Hippocampal formation (tissue), 2 donors: Measurements from ENCODE around the gene THAP11.
"Not testable (repeated sequence)": the region's sequence is repeated elsewhere in the genome, so short reads cannot be mapped to it uniquely, and the experiment has no call there.

ENCODE experiments used
- DNase-seq, 2 donors: peaks; one replicate each; lab custom pipeline; 2025; lab: John Stamatoyannopoulos, UW

Gene THAP11

DNA sequence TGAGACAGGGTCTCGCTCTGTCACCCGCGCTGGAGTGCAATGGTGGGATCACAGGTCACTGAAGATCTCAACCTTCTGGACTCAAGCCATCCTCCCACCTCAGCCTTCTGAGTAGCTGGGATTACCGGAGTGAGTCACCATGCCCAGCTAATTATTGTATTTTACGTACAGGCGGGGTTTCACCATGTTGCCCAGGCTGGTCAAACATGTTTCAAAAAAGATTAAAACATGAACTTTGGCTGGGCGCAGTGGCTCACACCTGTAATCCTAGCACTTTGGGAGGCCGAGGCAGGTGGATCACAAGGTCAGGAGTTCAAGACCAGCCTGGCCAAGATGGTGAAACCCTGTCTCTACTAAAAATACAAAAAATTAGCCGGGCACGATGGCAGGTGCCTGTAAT lies 4.9 kb upstream of the THAP11 start:
- DNase-seq, result not testable (repeated sequence)

DNA sequence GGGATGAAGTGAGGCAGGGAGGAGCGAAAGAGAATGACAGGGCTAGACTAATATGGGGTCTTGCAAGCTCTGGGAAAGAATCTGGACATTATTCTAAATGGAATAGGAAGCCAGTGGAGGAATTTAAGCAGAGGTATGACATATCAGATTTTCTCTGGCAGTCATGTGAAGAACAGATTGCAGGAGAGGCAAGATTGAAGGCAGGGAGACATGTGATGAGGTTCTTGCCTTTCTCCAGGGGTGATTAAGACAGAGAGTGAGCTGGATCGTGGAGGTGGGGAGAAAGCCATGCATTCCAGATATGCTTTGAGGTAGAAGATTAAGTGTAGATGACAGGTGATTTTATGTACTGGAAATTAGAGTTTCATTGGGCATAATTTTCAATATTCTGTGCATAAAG lies 4.3 kb upstream of the THAP11 start:
- no peak for DNase-seq

DNA sequence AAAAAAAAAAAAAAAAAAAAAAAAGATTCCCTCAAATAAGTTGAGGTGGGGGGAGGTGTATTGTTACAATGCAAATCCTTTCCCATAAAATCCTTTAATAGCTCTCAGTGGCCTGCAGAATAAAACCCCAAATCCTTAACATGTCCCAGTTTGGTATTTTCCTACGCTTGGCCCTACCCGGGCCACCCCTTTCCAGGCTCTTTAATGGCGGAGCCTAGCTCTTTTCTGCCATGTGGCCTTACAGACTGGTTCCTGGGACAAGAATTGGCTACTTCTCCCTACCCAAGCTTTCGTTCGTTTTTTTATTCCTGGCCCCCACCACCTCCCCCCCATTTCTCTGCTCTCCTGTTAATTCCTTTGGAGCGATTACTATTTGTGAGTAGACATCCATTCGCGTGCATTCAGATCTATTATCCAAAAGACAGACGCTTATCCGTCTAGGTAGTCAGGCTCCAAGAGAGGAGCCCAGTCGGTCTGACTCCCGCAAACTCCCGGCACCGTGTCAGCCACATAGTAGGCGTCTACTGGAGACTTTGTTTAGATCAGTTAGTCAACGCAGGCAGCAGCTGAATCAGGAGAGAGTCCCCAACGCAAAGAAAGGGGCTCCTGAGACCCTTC lies 813 bp upstream of the THAP11 start:
- no peak for DNase-seq

DNA sequence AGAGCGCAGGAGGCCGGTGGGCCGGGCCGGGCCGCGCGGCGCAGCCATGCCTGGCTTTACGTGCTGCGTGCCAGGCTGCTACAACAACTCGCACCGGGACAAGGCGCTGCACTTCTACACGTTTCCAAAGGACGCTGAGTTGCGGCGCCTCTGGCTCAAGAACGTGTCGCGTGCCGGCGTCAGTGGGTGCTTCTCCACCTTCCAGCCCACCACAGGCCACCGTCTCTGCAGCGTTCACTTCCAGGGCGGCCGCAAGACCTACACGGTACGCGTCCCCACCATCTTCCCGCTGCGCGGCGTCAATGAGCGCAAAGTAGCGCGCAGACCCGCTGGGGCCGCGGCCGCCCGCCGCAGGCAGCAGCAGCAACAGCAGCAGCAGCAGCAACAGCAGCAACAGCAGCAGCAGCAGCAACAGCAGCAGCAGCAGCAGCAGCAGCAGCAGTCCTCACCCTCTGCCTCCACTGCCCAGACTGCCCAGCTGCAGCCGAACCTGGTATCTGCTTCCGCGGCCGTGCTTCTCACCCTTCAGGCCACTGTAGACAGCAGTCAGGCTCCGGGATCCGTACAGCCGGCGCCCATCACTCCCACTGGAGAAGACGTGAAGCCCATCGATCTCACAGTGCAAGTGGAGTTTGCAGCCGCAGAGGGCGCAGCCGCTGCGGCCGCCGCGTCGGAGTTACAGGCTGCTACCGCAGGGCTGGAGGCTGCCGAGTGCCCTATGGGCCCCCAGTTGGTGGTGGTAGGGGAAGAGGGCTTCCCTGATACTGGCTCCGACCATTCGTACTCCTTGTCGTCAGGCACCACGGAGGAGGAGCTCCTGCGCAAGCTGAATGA lies 606 bp downstream of the THAP11 start:
- peak; percentile 38 to 67 for DNase-seq

DNA sequence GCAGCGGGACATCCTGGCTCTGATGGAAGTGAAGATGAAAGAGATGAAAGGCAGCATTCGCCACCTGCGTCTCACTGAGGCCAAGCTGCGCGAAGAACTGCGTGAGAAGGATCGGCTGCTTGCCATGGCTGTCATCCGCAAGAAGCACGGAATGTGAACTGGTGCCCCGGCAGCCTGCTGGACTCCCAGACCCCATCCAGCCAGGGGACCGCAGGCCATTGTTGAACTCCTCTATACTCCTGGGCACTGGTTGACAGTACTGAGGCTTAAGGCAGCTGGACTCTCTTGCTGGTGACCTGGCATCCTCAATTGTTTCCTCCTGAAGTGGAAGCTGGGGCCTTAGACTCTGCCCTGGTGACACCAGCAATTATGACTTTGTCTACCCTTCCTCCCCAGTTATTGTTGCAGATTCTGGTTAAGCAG lies 1.2 kb downstream of the THAP11 start:
- DNase-seq, result no peak

DNA sequence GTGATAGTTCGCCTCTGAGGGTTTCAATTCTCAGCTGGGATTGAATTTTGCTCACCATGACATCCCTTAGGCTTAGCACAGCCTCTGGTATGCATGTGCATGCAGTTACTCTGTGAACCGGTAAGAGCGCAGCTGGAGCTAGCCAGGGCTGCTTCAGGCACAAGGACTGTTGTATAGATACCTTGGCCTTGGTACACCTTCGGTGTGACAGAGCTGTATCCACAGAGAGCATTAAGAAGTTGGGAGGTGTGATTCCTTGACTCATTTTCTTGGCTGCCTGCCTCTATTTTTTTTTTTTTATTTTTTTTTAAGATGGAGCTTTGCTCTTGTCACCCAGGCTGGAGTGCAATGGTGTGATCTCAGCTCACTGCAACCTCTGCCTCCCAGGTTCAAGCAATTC lies 2.4 kb downstream of the THAP11 start:
- no peak for DNase-seq

DNA sequence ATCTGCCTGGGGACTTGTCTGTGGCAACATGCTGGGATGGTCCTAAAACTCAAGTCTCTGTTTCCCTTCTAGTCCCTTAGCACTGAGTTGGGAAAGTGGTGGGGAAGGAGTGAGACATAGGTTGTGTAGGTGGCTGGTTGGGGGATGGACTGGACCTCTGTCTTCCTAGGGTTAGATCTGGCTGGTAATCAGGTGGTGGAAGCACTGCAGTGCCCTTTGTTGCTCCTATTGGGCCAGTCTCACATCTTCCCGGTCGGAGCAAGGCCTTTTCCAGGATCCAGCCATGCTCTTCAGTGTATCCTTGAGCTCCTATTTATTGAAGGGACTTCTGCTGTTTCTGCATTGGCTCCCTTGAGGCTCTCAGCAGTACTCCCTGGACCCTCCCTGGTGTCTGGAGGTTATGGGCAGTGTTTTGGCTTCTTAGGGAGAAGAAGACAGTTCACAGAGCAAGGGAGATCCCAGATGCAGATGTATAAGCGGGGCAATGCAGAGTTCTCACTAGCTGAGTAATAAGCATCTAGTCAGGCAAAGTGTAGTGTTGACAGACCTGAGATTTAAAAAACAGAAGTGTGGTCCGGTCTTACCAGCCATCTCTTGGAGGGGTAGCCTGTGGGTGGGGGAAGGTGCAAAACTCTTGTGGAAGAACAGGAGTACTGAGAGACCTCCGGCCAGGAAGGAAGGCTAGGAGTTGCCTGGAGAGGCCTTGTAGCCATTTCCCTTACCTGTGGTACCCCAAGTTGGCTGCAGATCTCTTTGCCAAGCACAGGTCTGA lies 3.4 kb downstream of the THAP11 start:
- DNase-seq, result no peak

DNA sequence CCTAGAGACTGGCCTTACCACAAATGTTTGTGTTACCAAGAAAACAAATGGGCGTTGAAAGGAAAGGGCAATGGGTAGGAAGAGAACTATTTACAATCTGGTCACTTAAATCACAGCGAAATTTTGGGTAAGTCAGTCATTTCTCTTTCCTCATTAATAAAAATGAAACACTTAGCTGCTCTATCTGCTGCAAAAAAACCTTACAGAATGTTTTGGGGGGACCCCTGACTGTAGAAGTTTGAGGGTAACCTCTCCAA lies 3.9 kb downstream of the THAP11 start:
- DNase-seq, result no peak

DNA sequence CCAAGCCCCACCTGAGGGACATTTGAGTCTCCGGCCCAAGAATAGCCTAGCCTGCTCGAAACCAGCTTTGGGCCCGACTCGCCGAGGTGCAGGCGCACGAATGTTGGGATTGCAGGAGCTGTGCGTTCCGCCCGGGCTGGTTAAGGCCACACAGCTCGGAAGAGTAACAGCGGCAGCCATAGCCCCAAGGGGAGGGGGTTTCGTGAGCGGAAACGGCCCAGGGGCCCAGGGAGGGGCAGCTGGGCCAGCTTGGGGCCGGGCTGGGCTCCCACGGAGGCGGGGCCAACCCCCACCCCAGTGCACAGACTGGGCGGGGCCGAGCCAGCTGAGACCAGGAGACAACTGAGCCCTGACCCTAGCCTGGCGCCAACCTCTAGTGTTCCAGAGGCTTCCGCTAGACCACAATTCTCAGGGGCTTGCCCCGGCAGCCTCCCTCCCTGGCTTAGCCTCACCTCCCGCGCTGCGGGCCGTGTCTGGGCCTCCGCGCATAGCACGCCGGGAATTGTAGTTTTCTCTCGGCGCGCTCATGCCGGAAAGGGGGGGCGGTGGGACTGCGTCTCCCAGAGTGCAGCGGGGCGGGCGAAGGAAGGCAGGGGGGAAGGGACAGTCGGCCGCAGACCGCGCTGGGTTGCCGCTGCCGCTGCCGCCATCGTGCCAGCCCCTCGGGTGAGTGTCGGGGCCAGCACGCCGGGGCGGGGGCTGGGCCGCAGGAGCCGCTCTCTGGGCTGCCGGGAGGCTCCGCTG lies 4.4 kb downstream of the THAP11 start, which contains the start of gene NUTF2:
TSS of gene NUTF2 (plus strand) at position 614 of the 744 bp plus-strand sequence. CDS start 18,198 bp downstream, outside the sequence.
- peak; percentile 87 to 94 for DNase-seq

DNA sequence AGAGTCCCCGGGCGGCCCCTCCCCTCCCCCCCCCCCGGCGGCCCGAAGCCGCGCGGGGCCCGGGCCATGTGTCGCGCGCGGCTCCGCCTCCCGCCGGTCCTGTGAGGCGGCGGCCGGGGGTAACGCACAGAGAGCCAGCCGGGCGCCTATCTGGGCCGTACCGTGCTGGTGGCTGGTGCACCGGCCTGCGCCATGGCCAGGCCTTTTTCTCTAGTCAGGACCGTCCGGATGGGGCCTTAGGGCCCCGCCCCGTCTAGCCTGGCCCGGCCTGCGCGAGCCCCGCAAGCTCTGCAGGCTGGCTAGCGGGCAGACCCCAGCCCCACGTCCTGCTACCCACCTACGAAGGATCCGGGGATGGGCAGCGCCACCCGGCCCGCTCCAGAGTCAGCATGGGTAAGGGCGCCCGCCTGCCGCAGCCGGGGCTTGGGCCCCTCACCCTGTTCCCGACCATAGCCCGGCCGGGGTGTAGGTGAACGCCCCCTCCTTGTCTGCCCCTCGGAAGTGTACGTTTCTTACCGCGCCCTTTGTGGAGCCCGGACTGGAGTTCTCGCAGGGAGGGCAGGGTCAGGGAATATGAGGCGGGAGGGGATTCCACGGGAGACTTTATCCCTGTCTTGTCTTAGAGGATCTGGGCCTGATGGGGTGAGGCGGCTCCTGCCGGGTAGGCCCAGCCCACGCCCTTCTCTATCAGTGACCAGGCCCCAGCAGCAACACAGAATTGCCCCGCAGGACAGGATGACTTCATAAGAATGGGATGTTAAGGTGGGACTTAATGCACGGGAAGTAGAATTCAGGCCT lies 5.1 kb downstream of the THAP11 start, which contains the start of gene CENPT:
TSS of gene CENPT (minus strand) at position 630 of the 798 bp plus-strand sequence. CDS start 13,834 bp downstream, outside the sequence.
- no peak for DNase-seq

DNA sequence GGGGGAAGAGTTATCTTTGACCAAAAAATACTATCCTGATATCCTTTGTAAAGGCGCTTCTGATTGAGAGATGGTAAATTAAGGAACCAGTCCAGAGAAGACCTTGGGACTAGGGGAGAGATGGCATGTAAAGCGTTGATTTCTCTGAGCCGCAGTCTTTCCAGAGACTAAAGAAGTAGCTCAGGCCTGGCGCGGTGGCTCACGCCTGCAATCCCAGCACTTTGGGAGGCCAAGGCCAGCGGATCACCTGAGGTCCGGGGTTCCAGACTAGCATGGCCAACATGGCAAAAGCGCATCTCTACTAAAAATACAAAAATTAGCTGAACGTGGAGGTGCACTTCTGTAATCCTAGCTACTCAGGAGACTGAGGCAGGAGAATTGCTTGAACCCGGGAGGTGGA lies 6.0 kb downstream of the THAP11 start:
- DNase-seq, result no peak

DNA sequence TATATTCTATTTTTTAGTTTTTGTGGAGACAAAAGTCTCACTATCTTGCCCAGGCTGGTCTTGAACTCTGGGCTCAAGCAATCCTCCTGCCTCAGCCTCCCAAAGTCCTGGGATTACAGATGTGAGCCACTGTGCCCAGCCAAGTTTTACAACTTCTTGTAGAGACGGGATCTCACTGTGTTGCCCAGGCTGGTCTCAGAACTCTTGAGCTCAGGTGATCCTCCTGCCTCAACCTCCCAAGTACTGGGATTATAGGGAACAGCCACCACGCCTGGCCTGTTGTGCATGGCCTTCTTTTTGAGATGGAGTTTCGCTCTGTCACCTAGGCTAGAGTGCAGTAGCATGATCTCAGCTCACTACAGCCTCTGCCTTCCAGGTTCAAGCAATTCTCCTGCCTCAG lies 11.6 kb downstream of the THAP11 start:
- DNase-seq, result no peak

DNA sequence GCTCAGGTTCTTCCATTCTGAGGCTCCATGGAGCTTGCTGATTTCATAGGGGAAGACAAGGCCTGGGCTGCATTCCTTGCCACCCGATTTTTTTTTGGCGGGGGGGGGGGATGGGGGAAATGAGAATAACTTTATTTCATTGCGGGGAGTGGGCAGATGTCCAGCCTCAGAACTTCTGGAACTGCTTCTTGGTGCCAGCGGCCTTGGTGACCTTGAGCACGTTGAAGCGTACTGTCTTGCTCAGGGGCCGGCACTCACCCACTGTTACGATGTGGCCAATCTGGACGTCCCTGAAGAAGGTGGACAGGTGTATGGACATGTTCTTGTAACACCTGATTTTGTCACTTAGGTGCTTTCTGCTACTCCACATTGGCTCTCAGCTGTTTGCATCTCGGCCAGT lies 13.7 kb downstream of the THAP11 start:
- no peak for DNase-seq

DNA sequence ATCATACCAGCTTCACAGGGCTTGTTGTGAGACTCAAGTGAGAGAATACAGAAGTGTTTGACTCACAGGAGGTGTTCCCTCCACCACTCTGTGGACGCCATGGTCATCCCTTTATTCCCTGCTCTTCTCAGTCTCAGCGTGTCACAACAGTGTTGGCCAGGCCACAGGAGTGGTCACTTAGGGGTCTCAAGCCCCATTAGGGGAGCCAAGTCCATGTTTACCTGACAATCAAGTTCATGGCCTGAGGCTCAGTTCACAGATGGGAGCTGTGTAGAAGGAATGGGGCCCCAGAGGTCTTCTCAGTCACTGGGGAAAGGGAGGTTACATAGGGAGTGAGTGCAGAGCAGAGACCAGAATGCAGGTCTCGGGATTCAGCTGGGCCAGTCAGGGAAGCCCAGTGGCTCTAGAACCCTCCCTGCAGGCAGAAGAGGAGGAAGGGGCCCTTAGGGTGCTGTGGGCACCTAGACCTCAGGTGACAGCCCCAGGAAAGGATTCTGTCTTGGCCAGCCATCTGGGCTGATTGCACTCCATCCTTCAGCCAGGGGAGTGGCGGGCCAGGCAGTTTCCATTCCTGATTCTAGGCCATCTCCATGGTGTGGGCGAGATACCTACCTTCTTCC lies 14.9 kb downstream of the THAP11 start:
- no peak for DNase-seq

DNA sequence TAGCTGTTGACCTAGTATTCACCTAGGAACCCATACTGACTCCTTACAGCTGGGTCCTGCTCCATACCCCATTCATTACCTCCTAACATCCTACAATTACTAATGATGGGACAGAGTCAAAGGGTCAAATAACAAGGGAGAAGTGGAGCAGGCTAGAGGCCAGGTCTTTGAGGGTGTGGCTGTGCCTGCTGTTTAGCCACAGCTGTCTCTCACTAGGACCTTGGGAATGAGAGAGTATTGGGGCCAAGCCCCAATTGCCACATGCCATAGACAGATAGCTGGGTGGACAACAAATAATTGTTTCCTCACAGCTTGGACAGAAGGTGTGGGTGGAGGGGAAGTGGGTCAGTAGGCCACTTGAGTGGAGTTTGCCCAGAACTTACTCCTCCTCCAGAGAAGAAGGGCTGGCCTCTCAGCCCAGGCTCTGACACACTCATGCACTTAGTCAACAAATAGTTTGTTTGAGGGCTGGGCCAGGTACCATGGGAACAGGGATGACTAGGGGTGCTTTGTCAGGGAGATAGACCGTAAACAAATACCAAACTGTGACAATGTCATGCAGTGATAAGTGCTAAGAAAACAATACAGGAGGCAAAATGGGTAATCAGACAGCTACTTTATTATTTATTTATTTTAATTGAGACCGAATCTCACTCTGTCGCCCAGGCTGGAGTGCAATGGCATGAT lies 15.6 kb downstream of the THAP11 start:
- DNase-seq, result no peak

DNA sequence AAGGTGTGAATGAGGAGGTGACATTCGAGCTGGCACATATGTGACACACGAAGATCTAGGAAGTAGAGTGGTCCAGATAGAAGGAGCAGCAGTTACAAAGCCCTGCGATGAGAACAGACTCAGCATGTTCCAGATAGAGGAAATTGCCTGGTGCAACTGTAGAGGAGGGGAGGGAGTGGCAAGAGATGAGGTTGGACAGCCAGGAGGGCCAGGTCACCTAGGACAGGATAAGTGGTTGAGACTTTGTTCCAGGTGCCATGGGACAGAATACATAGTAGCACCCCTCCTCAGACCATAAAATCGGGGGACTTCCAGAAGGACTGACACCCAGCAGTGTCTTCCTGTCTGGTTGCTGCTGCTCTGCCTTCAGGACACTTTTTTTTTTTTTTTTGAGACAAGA lies 16.4 kb downstream of the THAP11 start:
- no peak for DNase-seq

DNA sequence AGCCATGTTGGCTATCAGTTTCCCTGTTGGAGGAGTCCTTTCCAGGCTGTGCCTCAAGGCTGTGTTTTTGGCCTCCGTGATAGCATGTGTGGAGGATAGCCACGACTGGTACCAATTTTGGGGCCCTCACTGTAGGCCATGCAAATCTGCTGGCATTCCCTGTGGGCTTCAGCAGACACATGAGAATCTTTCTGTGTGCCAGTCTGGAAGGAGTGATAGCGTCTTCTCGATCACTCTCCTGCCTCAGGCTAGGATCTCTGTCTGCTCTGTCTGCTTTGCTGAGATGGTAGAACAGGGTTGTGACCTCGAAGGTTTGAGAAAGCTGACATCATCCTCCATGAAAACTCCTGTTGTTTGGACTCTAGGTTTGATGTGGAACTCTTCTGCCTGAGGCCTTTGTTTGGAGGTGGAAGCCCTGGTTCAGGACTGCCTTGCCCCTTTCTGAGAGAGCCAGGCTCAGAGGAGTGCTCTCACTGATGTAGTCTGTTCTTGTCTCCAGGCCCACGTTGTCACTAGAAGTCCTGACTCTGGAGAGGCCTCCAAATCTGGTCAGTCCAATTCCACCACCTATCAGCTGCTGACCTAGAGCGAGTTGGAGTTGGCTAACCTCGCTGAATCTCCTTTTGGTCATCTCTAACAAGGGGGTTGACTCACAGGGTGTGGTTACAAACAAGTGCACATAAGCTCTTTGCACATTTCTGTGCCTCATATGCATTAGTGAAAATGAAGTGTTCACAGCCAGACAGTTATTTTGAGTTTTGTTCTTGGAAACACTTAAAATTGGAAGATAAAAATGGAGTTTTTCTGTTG lies 18.7 kb downstream of the THAP11 start:
- DNase-seq, result no peak

DNA sequence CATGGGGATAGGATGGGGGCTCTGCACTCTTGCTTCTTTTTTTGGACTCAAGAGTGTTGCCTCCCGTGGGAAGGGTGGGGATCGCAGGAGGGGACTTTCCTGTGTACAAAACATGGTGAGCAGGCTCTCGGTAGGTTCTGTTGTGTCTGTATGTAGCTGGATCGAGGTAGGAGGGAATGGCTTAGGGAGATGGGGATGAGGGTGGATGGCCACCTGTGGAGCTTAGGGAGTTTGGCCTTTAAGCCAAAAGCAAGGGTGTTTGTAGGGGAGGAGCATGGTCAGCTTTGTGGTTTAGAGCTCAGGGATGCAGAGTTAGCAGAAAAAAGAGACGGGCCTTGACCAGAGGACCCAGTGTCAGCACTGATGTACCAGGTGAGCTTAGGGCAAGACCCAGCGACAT lies 19.8 kb downstream of the THAP11 start:
- DNase-seq, result no peak
